Smooth muscle cell (in vitro differentiated cells): Measurements from ENCODE around the gene ALX1. TPM values are rescaled to one million over a fixed set of nuclear protein-coding genes. Genes with fewer than 3 reads are reported as not detected.

Source experiments
- DNase-seq: peaks from one replicate; lab custom pipeline; 2025; ENCODE audit not compliant: unreplicated experiment; lab: John Stamatoyannopoulos, UW
- H2AFZ ChIP-seq: fragments of 200-600 bp; sonication (generic); 2 replicates; pipeline ENCODE4 v1.6.0; 2016; ENCODE audit warnings: antibody characterized with exemption, low read depth, mild to moderate bottlenecking
- H3F3A ChIP-seq: fragments of 200-600 bp; sonication (generic); 2 replicates; pipeline ENCODE4 v1.6.0; 2017; ENCODE audit warnings: antibody characterized with exemption, low read depth
- H3K27ac ChIP-seq: fragments of 200-600 bp; sonication (generic); 2 replicates; pipeline ENCODE4 v1.5.1; 2016; ENCODE audit warnings: low read depth, mild to moderate bottlenecking
- H3K27me3 ChIP-seq: fragments of 200-600 bp; sonication (generic); 2 replicates; pipeline ENCODE4 v1.6.1; 2016; ENCODE audit warnings: low read depth, mild to moderate bottlenecking
- H3K36me3 ChIP-seq: fragments of 200-600 bp; sonication (generic); 2 replicates; pipeline ENCODE4 v1.5.1; 2016; ENCODE audit warnings: low read depth
- H3K4me1 ChIP-seq: fragments of 200-600 bp; sonication (generic); 2 replicates; pipeline ENCODE4 v1.5.1; 2016; ENCODE audit warnings: low read depth
- H3K4me2 ChIP-seq: fragments of 200-600 bp; sonication (generic); 2 replicates; pipeline ENCODE4 v1.6.0; 2016; ENCODE audit warnings: mild to moderate bottlenecking
- H3K4me3 ChIP-seq: fragments of 200-600 bp; sonication (generic); 2 replicates; pipeline ENCODE4 v1.5.1; 2016; ENCODE audit warnings: mild to moderate bottlenecking
- H3K79me2 ChIP-seq: fragments of 200-600 bp; sonication (generic); 2 replicates; pipeline ENCODE4 v1.6.0; 2016; ENCODE audit warnings: low read depth, mild to moderate bottlenecking
- H3K9ac ChIP-seq: fragments of 200-600 bp; sonication (generic); 2 replicates; pipeline ENCODE4 v1.6.0; 2016; ENCODE audit warnings: low read depth
- H3K9me3 ChIP-seq: fragments of 200-600 bp; sonication (generic); replicated peaks from 2 replicates; pipeline ENCODE4 v1.5.1; 2016; ENCODE audit warnings: low read depth
- H4K20me1 ChIP-seq: fragments of 200-600 bp; sonication (generic); 2 replicates; pipeline ENCODE4 v1.6.0; 2016; ENCODE audit warnings: low read depth
- WGBS: methylation state at CpG from one replicate; pipeline ENCODE4 v1.1.7; 2016; ENCODE audit warnings: low lambda C conversion rate; 5-methylcytosine and 5-hydroxymethylcytosine counted together
- polyA plus RNA-seq: library from polyadenylated mRNA; unstranded; fragments of >200 nt; fragmentation: Nextera tagmentation; extraction: Ambion mirVana; gene quantifications from 2 replicates; pipeline ENCODE4 v1.2.1, GENCODE V29; 2016
- total RNA-seq: library from RNA; depleted of rRNA; stranded (reverse); fragments of >200 nt; gene quantifications from 2 replicates; pipeline ENCODE4 v1.2.3, GENCODE V29; 2014
- TF ChIP-seq, protein P1 (sequence below): fragments of 200-600 bp; sonication (generic); IDR thresholded peaks from 2 replicates; pipeline ENCODE4 v1.5.1; 2017; ENCODE audit warnings: borderline replicate concordance, mild to moderate bottlenecking, antibody characterized with exemption; ENCODE audit not compliant: insufficient read depth, poor library complexity, severe bottlenecking

ALX1 gene
- total and polyA plus RNA-seq, 2 experiments from 2014 or later = 3.1 to 3.5 TPM

DNA sequence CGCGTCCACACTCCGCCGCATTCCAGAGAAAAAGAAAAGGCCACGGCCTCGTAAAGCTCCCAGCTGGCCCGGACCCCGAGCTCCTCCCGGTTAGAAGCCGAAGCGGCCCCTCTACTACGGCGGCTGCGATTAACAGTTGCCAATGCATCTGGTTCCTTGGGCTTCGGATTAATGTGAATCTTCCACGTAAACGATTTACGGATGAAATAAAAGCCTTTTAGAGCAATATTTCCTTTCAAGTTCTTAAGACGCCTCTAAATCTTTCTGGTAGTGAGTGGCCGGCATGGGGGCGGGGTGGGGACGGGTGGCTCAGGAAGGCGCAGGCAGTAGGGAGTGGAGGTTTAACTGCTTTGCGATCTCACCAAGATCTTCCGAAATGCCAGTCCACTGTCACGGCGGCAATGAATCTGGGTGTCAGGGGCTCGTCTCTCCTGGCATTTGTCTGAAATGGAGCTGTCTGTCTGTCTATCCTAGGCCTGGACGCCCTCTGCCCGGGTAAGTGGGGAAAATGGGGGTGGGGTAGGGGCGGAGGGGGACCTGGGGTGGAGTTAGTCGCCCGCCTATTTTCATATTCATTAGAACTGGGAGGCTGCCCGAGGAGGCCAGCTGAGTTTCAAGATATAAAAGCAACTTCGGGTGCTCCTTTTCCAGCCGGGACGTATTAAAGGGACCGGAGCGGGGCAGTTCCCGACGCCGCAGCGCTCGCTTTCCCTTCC, 413 bp upstream of the ALX1 start:
- WGBS = 2% methylated on average over 32 of the region's 44 CpGs
- TF ChIP-seq, protein P1, sequence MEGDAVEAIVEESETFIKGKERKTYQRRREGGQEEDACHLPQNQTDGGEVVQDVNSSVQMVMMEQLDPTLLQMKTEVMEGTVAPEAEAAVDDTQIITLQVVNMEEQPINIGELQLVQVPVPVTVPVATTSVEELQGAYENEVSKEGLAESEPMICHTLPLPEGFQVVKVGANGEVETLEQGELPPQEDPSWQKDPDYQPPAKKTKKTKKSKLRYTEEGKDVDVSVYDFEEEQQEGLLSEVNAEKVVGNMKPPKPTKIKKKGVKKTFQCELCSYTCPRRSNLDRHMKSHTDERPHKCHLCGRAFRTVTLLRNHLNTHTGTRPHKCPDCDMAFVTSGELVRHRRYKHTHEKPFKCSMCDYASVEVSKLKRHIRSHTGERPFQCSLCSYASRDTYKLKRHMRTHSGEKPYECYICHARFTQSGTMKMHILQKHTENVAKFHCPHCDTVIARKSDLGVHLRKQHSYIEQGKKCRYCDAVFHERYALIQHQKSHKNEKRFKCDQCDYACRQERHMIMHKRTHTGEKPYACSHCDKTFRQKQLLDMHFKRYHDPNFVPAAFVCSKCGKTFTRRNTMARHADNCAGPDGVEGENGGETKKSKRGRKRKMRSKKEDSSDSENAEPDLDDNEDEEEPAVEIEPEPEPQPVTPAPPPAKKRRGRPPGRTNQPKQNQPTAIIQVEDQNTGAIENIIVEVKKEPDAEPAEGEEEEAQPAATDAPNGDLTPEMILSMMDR = no peak
- no peaks in the 10 kb centered on the region for H4K20me1 ChIP-seq
- peaks cover 7% of the 10 kb centered on the region for H3K4me1 ChIP-seq
- peaks cover 5% of the 10 kb centered on the region for H3K79me2 ChIP-seq
- H3K27ac ChIP-seq = peak overlapping the region; percentile 47
- peaks cover 74% of the 10 kb centered on the region for H3K27me3 ChIP-seq
- H3K9ac ChIP-seq = peak overlapping the region; percentile 2
- H3F3A ChIP-seq = no peaks in the 10 kb centered on the region
- H3K36me3 ChIP-seq = no peaks in the 10 kb centered on the region
- H3K4me3 ChIP-seq = peak overlapping the region; percentile 58
- H3K4me2 ChIP-seq = peak overlapping the region; percentile 88
- DNase-seq = peak; percentile 58
- peak overlapping the region; percentile 96 for H2AFZ ChIP-seq
- H3K9me3 ChIP-seq = no peaks in the 10 kb centered on the region

DNA sequence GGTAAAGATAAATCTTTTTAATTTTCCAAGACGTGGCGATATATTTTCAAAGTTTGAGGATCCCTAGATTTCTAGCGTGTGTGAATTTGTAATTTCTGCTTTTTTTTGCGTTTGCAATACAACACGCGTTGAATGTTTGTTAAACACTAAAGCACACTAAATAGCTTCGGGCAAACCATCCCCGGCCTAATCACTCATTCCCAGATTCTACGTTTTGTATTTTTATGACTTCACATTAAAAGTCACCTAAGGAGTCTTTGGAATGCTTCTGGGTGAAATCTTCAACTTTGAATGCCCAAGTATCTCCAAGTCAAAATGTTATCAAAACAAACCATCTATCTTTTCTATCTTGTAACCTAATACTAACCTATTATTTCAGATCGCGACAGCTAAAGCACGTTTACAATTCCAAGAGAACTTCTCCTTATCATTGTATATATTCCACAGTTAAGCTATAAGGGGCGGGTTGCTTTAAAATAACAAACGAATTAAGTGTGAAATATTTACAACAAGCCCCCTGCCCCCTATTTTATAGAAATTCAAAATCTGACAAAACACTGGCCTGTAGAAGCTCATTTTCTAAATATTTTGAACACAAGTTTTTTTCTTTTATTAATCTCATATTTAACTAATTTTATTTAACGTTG, 1.1 kb downstream of the ALX1 start:
- H3K4me1 ChIP-seq = peaks cover 7% of the 10 kb centered on the region
- no peaks in the 10 kb centered on the region for H3F3A ChIP-seq
- 3% methylated on average over 15 of the region's 15 CpGs for WGBS
- no peaks in the 10 kb centered on the region for H3K36me3 ChIP-seq
- H3K79me2 ChIP-seq = peaks cover 5% of the 10 kb centered on the region
- H3K27ac ChIP-seq = peak overlapping the region; percentile 47
- TF ChIP-seq, protein P1 = no peak
- H3K9ac ChIP-seq = peak overlapping the region; percentile 37
- H3K9me3 ChIP-seq = no peaks in the 10 kb centered on the region
- no peaks in the 10 kb centered on the region for H4K20me1 ChIP-seq
- peak overlapping the region; percentile 96 for H2AFZ ChIP-seq
- H3K4me2 ChIP-seq = peak overlapping the region; percentile 88
- peaks cover 59% of the 10 kb centered on the region for H3K27me3 ChIP-seq
- H3K4me3 ChIP-seq = peak overlapping the region; percentile 58
- DNase-seq = no peak

DNA sequence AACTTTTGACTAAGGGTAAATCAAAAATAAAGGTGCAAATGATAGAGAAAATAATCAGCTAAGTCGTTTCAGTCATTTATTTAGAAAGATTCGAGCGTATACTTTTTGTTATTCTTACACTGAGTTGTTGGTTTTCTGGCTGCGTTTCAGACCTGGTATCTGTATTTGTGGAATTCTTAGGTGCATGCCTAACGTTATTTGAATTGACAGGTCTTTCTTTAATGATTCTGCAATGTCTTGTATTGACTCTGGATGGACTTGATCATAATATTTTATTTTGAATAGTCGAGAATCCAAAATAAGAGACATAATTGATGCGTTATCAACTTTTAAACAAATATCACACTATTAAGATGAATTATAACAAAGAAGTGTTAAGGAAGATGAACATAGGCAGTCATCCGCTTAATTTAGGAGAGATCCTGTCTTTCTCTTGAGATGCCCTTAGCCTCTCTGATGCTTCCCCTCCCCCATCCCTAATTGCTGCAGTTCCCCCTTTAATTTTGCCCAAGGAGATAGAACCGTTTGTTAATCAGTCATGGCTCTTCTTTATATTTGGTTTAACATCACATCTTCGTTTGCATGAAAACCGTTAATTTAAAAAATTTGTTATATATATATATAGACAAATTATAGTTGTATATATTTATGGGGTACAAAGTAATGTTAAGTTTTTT, 1.8 kb downstream of the ALX1 start:
- H3K4me3 ChIP-seq = peak overlapping the region; percentile 58
- H3K27me3 ChIP-seq = peaks cover 52% of the 10 kb centered on the region
- WGBS = 36% methylated on average over 11 of the region's 11 CpGs

More for the DNA sequence above, 1.8 kb downstream of the ALX1 start:
- H3K9me3 ChIP-seq = no peaks in the 10 kb centered on the region
- H3F3A ChIP-seq = no peaks in the 10 kb centered on the region
- TF ChIP-seq, protein P1 = no peak
- no peak overlapping the region for H3K27ac ChIP-seq
- no peak overlapping the region for H2AFZ ChIP-seq
- H3K79me2 ChIP-seq = peaks cover 5% of the 10 kb centered on the region
- peak overlapping the region; percentile 88 for H3K4me2 ChIP-seq
- no peaks in the 10 kb centered on the region for H4K20me1 ChIP-seq
- peaks cover 7% of the 10 kb centered on the region for H3K4me1 ChIP-seq
- H3K36me3 ChIP-seq = no peaks in the 10 kb centered on the region
- no peak overlapping the region for H3K9ac ChIP-seq
- no peak for DNase-seq
